ENCODE measurements around the gene PLCG2.

The PLCG2 gene

DNA sequence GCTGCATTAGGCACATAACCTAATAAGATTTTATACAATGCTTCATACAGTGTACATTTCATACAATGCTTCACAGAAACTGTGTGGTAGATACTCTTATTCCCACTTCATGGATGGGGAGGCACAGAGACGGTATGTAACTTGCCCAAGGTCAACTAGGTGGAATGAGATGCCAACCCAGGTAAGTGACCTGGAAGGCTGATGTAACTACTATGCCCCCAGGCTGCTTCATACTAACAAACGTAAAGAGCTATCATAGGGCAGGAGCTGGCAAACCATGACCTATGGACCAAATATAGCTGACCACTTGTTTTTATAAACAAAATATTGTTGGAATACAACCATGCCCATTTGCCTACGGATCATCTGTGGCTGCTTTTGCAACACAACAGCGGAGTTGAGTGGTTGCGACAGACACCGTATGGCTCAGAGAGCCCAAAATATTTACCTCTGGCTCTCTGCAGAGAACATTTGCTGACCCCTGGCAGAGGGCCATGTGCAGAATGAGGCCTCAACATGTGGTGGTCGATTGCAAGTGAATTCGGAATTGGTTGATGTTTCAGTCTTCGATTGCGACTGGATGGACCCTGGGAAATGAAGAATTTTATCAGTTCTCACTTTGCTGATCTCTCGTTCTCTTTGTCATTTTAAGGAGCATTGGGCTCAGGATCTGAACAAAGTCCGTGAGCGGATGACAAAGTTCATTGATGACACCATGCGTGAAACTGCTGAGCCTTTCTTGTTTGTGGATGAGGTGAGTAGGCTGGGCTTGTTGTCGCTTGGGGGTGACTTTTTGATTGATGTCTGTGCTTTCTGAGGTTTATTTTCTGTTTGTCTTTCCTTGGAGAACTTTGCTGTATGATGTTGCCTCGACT, 109.7 kb downstream of the PLCG2 start:
- TF ChIP-seq CTCF (IDR thresholded peaks at IDR 0.05; ENCODE audit: insufficient read depth, low read depth, low read length, missing control alignments): no peak
- H3K4me3 ChIP-seq (ENCODE audit: low read depth, low read length): no peak overlapping the region
- no peak for DNase-seq (ENCODE audit: low read depth)

DNA sequence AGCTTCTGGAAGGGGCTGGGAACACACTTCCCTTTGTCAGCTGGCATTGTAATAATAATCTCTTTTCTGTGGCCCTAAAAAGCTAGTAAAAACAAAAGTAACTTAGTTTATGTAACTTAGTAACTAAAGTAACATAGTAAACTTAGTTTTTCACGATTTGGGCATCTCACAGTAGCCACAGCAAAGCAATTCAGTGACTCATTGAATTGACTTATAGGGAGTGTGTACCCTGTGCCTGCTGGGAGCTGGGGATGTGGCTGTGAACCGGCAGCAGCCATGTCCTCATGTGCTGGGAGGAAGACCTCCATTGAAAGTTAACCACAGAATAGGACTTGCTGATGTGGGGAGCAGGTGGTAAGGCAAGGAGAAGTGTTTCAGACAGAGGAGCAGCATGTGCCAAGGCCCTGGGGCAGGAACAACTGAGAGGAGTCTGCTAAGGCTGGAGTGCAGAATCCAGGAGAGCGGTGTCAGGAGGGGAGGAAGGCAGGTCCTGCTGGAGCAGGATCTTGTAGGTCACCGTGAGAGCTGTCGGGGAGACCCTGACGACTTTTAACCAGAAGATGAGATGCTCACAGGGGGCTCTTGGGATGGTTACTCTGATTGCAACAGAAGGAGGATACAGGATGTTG, 112.8 kb downstream of the PLCG2 start:
- TF ChIP-seq CTCF (IDR thresholded peaks at IDR 0.05; ENCODE audit: insufficient read depth, low read depth, low read length, missing control alignments): no peak
- H3K4me3 ChIP-seq (ENCODE audit: low read depth, low read length): no peak overlapping the region
- DNase-seq (ENCODE audit: low read depth): no peak

- no peak for DNase-seq (ENCODE audit: low read depth)
- no peak for TF ChIP-seq CTCF (IDR thresholded peaks at IDR 0.05; ENCODE audit: insufficient read depth, low read depth, low read length, missing control alignments)
Measured at GRCh38 chr16:81894592-81894991, 115.5 kb downstream of the PLCG2 start.

DNA sequence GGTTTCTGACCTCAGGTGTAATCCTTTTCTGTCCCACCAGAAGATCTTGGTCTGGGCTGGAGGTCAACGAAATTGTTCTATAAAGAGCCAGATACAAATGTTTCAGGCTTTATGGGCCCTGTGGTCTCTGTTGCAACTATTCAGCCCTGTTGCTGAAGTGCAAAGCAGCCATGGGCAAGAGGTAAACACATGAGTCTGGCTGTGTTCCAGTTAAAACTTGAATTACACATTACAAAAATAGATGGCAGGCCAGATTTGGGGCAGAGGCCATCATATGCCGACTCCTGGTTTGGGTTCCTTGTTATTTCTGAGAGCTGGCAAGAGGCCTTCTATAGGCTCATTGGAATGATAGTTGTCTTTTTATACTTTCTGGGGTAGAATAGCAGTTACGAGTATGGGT, 117.8 kb downstream of the PLCG2 start:
- H3K4me3 ChIP-seq (ENCODE audit: low read depth, low read length): no peak overlapping the region
- no peak for DNase-seq (ENCODE audit: low read depth)
- TF ChIP-seq CTCF (IDR thresholded peaks at IDR 0.05; ENCODE audit: insufficient read depth, low read depth, low read length, missing control alignments): no peak

More at GRCh38 chr16:81894592-81894991, 115.5 kb downstream of the PLCG2 start:
- no peak overlapping the region for H3K4me3 ChIP-seq (ENCODE audit: low read depth, low read length)

GRCh38 chr16:81899601-81900000, 120.5 kb downstream of the PLCG2 start:
- TF ChIP-seq CTCF (IDR thresholded peaks at IDR 0.05; ENCODE audit: insufficient read depth, low read depth, low read length, missing control alignments): no peak
- DNase-seq (ENCODE audit: low read depth): no peak
- no peak overlapping the region for H3K4me3 ChIP-seq (ENCODE audit: low read depth, low read length)

DNA sequence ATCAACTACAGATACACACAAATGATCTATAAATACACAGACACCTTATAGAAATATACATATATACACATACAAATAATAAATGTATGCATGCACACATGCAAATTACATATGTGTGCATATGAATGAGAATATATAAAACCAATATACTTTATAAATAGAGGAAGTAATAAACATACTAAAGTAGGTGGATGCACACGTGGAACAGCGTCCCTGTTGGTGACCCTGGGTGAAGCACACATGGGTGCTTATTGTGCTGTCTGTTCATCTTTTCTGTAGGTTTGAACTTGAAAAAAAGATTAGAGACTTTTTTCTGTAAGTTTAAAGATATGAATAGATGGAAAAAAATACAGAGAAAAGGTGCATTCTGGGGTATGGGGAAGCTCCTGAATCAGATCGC, 120.9 kb downstream of the PLCG2 start:
- H3K4me3 ChIP-seq (ENCODE audit: low read depth, low read length): no peak overlapping the region
- TF ChIP-seq CTCF (IDR thresholded peaks at IDR 0.05; ENCODE audit: insufficient read depth, low read depth, low read length, missing control alignments): no peak
- DNase-seq (ENCODE audit: low read depth): no peak
